ENCODE results near the gene ZNF619.
"Not testable (repeated sequence)": the region's sequence is repeated elsewhere in the genome, so short reads cannot be mapped to it uniquely, and the experiment has no call there.

The ZNF619 gene

DNA sequence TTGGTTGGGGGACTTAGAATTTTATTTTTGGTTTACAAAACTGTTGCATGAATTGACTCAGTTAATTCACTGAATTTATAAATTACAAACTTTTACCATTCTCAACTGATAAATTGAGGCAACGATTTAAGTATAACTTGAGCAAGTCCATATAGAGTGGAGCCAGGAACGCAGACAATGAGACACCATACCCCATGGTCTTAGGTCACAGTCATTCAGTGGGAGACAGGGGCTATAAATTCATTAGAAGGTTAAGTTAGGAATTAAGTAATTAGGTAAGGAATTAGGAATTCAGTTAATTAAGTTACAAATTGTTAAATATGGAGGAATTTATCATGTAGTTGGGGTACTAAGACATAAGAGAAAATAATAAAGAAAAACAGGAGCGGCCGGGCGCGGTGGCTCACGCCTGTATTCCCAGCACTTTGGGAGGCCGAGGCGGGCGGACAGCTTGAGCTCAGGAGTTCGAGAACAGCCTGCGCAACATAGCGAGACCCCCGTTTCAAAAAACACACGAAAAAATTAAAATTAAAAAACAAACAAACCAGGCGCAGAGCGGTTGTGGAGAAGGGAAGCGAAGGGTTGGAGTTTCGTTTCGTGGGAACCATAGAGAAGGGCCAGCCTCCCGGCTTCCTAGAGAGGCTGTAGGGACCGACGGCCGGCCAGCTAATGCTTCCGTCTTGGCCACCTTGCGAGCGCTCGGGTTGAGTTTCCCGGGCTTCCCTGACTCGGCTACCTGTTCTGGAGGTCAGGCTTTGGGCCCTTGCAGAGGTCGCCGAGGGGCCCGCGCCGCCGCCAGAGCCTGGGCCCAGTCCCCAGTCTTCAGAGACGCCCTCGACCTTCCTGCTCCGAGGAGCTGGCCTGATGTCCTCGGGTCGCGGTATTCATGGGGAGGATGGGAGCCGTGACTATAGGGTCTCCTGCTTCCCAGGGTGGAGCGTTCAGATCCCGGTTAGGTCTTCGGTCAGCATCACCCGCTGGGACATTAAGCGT, at the start of gene ZNF619:
ZNF619 (plus strand) TSS at position 645 of the 993 bp plus-strand sequence. CDS start 858 bp downstream, outside the sequence.
- DNase-seq: peak; percentile 68 to 80

GRCh38 chr3:40432793-40433192, 44.1 kb upstream of the ZNF619 start:
- DNase-seq: no peak

GRCh38 chr3:40437889-40438288, 39.0 kb upstream of the ZNF619 start:
- DNase-seq: no peak

GRCh38 chr3:40445062-40445461, 31.9 kb upstream of the ZNF619 start:
- DNase-seq: no peak

DNA sequence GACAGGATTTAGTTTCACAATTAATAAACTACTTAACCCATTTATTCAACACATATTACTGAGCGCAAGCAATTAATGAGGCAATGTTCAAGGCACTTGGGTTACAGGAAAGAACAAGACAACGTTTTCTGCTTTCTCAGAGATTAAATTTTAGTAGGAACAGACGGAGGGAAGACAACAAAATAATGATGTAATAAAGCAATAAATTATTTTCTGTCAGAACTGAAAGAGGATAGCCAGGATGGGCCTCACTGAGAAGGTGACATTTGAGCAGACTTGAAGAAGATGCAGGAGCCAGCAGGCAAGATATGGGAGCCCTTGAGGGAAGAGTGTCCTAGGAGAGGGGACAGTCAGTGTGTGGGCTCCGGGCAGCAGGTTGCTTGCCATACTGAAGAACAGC, 31.0 kb upstream of the ZNF619 start:
- DNase-seq: no peak

DNA sequence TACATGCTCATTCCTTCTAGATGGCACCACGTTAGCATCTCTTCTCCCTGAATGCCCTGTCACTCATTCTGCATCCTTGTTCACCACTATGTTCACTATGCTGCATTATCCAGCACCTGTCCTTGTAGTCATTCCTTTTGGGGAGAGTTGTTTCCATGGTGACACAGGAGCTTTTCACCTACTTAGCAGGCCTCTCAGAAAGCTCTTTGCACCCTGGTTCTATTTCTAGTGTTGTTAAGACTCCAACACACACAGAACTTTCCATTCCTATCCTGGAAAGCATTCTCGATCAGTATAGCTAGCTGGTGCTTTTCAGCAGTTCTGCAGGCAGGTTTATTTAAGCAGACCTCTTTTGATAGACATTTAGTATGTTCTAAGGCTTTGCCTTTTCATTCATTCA, 26.5 kb upstream of the ZNF619 start:
- no peak for DNase-seq

DNA sequence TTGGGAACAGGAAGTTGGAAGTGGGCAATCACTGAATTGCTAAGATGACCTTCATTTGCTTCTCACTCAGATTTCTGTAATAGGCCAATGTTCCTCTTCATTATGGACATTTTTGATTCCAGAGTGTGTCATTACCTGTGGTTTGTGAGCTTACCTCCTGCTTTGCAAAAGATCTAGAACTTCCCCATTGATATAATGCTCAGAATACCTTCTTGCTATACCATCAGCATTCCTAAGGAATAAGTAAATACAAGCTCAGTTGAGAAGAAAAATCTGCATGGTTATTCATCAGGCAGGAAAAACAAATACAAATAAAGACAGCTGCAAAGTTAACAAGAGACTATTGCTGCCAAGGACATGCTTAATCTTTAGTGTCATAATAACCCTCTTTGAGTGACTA, 25.4 kb upstream of the ZNF619 start:
- no peak for DNase-seq

GRCh38 chr3:40452057-40452456, 24.9 kb upstream of the ZNF619 start:
- DNase-seq: no peak

GRCh38 chr3:40452562-40452875, 24.4 kb upstream of the ZNF619 start:
- no peak for DNase-seq

DNA sequence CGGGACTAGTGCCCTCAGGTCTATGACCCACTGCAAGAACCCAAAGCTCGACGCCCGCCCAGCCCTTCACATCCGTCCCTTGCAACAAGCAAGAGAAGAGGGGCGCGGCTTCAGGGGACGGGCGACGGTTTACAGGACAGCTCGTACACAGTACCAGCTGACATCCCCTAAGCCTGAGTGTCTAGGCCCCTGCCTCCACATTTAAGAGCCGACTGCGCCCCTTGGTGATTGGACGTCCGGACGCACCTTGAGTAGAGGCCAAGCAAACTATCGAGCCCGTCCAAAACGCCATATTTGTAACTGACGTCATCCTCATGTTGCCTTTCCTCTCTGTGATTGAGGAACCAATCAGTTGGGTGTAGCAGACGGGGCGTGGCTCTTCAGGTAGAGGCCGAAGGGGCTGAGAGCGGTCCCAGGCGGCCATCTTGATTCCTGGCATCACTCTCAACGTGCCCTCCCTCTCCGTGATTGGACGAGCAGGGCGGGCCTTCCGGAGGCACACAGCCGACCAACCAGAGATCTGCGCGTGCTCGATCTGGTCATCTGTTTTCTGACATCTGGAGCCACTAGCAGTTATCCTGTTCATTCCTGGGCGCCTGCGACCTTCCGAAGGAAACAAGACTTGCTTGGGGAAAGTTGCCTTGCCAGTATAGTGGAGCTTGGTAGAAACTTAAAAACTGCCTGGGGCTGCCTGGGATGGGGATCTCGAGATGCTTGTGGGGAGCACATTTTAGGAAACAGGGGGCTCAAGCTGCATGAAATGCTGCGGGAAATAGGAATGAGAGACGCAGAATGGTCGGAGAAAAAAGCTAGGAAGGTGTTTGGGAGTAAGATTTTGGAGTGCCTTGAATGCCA, 23.8 kb upstream of the ZNF619 start:
- peak; percentile 97 for DNase-seq

- DNase-seq: no peak
Observed at GRCh38 chr3:40453933-40454332, 23.0 kb upstream of the ZNF619 start.

GRCh38 chr3:40455328-40455727, 21.6 kb upstream of the ZNF619 start:
- DNase-seq: no peak

GRCh38 chr3:40456279-40456939, 20.5 kb upstream of the ZNF619 start:
- DNase-seq: no peak

DNA sequence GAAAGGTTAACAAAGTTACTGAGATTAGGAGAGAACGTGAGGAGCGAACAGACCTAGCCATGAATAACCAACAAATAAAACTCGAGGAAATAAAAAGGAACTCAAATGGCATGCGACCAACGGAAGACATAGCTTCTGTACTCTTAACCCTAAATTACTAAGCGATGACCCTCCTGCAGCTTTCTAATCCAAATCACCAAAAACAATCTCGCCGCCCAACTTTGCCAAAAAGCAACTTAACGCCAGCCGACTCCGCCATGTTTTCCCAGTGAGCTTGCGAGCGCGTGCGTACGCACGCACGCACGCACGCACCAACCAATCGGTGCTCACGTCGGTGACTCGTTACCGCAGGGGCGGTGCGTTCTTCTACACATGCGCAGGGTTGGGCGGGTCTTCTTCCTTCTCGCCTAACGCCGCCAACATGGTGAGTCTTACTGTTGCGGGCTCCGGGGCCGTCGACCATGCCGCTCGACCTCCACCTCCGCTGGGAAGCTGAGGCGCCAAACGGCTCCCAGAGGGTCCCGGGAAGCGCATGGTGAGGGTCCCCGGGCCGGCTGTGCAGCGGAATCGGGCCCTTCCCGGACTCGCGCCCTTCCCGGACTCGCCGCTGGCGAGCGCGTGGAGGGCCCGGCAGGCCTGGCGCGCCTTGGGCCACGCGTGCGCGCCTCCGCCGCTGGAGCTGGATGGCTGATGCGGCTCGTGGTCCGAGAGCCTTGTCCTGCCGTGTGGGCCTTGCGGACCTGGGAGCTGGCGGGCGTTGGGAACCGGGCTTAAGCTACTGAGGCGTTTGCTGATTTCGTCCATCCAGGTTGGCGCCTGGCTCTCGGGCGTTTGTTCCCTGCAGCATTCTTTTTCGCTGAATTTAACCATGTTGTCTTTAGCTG, 19.7 kb upstream of the ZNF619 start, which contains the start of gene RPL14:
RPL14 (plus strand) TSS at position 400 of the 884 bp plus-strand sequence; CDS start at position 533, 133 bp downstream.
- DNase-seq: peak; percentile 94 to 96

DNA sequence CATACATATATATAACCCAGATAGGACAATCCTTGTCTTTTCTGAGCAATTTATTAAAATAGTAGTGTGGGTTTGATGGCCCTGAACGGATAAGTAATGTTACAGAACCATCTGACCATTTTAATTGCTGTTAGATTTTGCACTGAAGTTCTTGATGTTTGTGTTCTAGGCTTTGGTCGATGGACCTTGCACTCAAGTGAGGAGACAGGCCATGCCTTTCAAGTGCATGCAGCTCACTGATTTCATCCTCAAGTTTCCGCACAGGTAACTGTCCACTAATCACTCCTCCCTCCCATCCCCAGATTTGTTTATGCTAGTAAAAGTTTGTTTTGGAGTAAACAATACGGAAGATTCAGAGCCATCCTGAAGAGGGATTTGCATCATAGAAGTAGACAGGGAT, 18.4 kb upstream of the ZNF619 start:
- no peak for DNase-seq

DNA sequence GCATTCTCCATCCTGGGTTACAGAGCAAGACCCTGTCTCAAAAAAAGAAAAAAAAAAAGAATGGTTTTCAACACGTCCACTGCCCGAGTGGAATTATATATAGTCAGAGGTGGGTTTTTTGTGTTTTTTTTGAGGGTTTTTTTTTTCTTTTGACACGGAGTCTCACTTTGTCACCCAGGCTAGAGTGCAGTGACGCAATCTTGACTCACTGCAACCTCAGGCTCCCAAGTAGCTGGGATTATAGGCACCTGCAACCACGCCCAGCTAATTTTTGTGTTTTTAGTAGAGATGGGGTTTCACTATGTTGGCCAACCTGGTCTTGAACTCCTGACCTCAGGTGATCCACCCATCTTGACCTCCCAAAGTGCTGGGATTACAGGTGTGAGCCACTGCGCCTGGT, 16.4 kb upstream of the ZNF619 start:
- DNase-seq: not testable (repeated sequence)

DNA sequence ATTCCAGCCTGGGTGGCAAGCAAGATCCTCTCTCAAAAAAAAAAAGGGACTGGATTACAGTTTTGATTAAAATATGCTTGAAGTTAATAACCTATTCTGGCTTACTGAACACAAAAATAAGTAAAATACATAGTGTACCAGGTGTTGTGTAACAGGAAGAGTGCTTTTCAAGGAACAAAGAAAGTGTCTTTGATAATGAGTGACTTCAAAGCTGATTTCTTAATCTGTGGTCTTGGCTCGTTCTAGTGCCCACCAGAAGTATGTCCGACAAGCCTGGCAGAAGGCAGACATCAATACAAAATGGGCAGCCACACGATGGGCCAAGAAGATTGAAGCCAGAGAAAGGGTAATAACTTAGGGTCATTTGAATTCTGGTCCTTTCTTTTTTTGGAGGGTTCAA, 15.8 kb upstream of the ZNF619 start:
- no peak for DNase-seq

- DNase-seq: not testable (repeated sequence)
Observed at GRCh38 chr3:40462838-40463237, 14.1 kb upstream of the ZNF619 start.

GRCh38 chr3:40463579-40463978, 13.3 kb upstream of the ZNF619 start:
- DNase-seq: no peak

GRCh38 chr3:40464339-40465110, 12.4 kb upstream of the ZNF619 start:
- peak; percentile 16 to 63 for DNase-seq

GRCh38 chr3:40465111-40465407, 11.9 kb upstream of the ZNF619 start:
- DNase-seq: no peak

Measured in CD4-positive, alpha-beta T cell treated with Interferon alpha-2 for 1 hour (primary cell).